ENCODE data around the gene MEIS1.

The MEIS1 gene

GRCh38 chr2:66445076-66445924, 10.4 kb downstream of the MEIS1 start:
- no peak for DNase-seq
- Mint-ChIP-seq H3K27ac (no peak overlapping the region), H3K4me1 (no peaks in the 10 kb centered on the region), H3K36me3 (no peaks in the 10 kb centered on the region), H3K9me3 (no peaks in the 10 kb centered on the region), H3K4me3 (no peak overlapping the region), H3K27me3 (peaks cover 50% of the 10 kb centered on the region)
- CTCF ChIA-PET, result no interaction called here

DNA sequence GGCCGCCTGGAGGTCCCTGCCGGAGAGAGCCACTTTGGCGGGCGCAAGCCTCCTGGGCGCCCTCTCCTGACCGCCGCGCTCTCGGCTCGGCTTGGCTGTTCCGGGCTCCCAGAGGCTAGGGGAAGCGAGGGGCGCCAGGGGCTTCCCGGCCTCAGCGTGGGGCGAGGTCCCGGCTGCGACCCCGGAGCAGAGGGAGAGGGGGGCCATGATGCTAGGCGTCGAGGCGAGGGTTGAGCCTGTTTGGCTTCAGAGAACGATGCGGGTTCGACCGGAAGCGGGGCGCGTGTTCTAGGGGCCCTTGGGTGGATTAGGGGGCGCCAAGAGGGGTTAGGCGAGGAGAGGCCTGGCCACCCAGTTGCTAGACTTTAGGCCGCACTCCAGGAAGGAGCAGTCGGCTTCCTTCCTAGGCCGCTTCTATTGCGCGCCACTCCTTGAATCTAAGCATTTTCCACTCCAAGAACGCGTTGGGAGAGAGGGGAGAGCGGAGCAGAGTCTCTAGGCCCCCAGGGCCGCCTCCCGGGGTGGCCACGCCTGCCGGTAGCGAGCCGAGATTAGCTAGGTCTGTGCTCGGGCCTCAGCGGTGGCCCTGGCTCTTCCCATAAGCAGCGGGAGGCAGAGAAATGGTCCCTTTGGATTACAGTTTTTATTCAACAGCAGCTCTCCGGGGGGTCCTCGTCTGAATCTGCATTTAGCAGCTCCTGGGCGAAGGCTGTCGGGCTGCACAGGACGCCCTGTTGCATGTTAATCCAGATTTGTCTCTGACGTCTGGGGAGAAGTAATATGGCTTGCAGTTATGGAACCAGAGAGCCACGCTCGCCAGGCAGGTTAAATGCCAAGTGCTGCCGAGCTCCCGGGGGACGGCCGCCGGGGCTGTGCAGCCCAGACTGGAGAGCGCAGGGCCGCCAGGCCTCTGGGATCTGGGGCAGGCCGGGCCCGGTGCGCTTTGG, 11.3 kb downstream of the MEIS1 start:
- no peak overlapping the region for H3K4me3 Mint-ChIP-seq
- H3K36me3 Mint-ChIP-seq, result no peaks in the 10 kb centered on the region
- H3K27ac Mint-ChIP-seq, result no peak overlapping the region
- H3K4me1 Mint-ChIP-seq, result no peaks in the 10 kb centered on the region
- CTCF ChIA-PET, result no interaction called here
- no peak for DNase-seq
- H3K27me3 Mint-ChIP-seq, result peaks cover 41% of the 10 kb centered on the region
- H3K9me3 Mint-ChIP-seq, result no peaks in the 10 kb centered on the region

- CTCF ChIA-PET, result no interaction called here
- H3K9me3 Mint-ChIP-seq, result no peaks in the 10 kb centered on the region
- peaks cover 34% of the 10 kb centered on the region for H3K27me3 Mint-ChIP-seq
- H3K27ac Mint-ChIP-seq, result no peak overlapping the region
- DNase-seq, result no peak
- H3K36me3 Mint-ChIP-seq, result no peaks in the 10 kb centered on the region
- H3K4me3 Mint-ChIP-seq, result no peak overlapping the region
- H3K4me1 Mint-ChIP-seq, result no peaks in the 10 kb centered on the region
These were observed 12.0 kb downstream of the MEIS1 start for GRCh38 chr2:66446941-66447340.

DNA sequence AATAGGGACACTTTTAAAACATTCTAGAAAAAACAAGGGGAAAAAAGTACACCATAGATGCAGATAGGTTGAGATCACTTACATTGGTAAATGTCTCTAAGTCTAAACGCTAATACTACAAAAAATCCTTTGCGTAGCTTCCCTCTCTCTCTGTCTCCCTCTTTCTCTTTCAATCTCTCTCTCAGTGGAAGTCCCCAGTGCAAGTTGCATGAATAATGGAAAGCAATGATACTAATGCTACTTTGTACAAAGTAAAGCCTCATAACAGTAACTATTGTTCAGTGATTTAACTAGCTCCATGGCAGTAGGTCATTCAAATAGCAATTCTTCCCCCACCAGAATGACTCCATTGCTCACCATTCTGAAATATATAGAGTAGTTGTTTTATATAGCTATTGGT, 12.8 kb downstream of the MEIS1 start:
- CTCF ChIA-PET, result no interaction called here
- peaks cover 34% of the 10 kb centered on the region for H3K27me3 Mint-ChIP-seq
- no peak overlapping the region for H3K27ac Mint-ChIP-seq
- no peak for DNase-seq
- H3K4me1 Mint-ChIP-seq, result no peaks in the 10 kb centered on the region
- no peak overlapping the region for H3K4me3 Mint-ChIP-seq
- no peaks in the 10 kb centered on the region for H3K36me3 Mint-ChIP-seq
- H3K9me3 Mint-ChIP-seq, result no peaks in the 10 kb centered on the region

DNA sequence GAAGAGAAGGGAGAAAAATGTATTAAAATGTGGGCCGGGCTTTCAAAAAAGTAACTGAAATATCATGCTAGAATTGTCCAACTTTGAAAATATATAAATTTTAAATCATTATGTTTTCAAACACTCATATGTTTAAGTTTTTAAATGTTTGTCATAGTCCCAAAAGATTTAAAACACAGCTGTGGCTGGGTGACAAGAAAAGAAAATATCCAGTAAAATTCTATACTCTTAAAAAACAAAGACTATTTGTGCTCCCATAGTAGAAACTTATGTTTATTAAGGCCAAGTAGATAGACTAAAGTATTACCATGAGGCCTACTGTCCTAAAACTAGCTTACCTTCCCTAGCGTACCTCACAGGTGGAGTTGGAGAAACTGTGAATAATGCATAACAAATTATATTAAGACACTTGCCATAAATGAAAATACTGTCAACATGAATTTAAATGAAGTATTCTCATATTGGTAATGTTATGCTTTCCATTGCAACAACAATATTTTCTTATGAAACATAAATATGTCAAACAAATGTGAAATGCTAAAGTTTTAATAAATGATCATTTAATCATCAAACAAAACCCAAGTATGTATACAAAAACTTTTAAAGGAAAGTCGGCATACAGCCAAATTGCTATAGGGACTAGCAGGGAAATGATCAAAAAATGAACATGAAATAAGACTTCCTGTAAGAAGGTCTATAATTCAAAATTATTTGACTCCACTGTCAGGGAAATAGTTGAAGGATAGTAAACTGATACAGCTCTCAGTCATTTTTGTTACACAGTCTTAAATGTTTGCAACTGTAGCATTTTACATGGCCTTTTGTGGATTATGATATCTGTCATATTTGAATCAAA, 13.4 kb downstream of the MEIS1 start:
- H3K4me3 Mint-ChIP-seq, result no peak overlapping the region
- no peaks in the 10 kb centered on the region for H3K9me3 Mint-ChIP-seq
- no peak overlapping the region for H3K27ac Mint-ChIP-seq
- CTCF ChIA-PET, result no interaction called here
- H3K27me3 Mint-ChIP-seq, result peaks cover 34% of the 10 kb centered on the region
- no peak for DNase-seq
- H3K36me3 Mint-ChIP-seq, result no peaks in the 10 kb centered on the region
- H3K4me1 Mint-ChIP-seq, result no peaks in the 10 kb centered on the region

- no peaks in the 10 kb centered on the region for H3K4me1 Mint-ChIP-seq
- H3K9me3 Mint-ChIP-seq, result no peaks in the 10 kb centered on the region
- no peaks in the 10 kb centered on the region for H3K27me3 Mint-ChIP-seq
- no peaks in the 10 kb centered on the region for H3K36me3 Mint-ChIP-seq
- H3K4me3 Mint-ChIP-seq, result no peak overlapping the region
- CTCF ChIA-PET, result no interaction called here
- no peak overlapping the region for H3K27ac Mint-ChIP-seq
- no peak for DNase-seq
These were observed 17.3 kb downstream of the MEIS1 start for GRCh38 chr2:66452214-66452613.

GRCh38 chr2:66452917-66453316, 18.0 kb downstream of the MEIS1 start:
- H3K4me3 Mint-ChIP-seq, result no peak overlapping the region
- no peak overlapping the region for H3K27ac Mint-ChIP-seq
- no peaks in the 10 kb centered on the region for H3K27me3 Mint-ChIP-seq
- no peaks in the 10 kb centered on the region for H3K4me1 Mint-ChIP-seq
- CTCF ChIA-PET, result no interaction called here
- no peaks in the 10 kb centered on the region for H3K9me3 Mint-ChIP-seq
- no peak for DNase-seq
- H3K36me3 Mint-ChIP-seq, result no peaks in the 10 kb centered on the region

DNA sequence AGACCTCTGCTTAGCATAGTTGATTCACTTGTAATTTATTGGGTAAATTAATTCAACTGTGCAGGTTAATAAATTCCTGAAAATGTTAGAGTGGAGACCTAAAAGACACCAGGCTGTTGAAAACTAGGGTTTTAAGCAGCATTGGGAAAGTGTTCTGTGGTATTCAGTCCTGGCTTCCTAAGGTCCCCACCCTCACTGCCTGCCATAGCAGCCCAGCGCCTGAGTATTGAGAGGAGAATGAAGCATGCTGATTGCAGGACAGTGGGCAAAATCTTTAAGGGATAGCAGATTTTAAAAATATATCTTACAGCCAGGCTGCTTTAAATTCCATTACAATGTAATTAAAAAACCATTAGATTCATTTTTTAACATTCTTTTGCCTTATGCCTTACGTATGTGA, 20.6 kb downstream of the MEIS1 start:
- no peaks in the 10 kb centered on the region for H3K9me3 Mint-ChIP-seq
- H3K4me1 Mint-ChIP-seq, result no peaks in the 10 kb centered on the region
- CTCF ChIA-PET, result no interaction called here
- H3K27me3 Mint-ChIP-seq, result no peaks in the 10 kb centered on the region
- H3K36me3 Mint-ChIP-seq, result no peaks in the 10 kb centered on the region
- no peak for DNase-seq
- no peak overlapping the region for H3K4me3 Mint-ChIP-seq
- no peak overlapping the region for H3K27ac Mint-ChIP-seq

GRCh38 chr2:66456183-66457041, 21.5 kb downstream of the MEIS1 start:
- no peak for DNase-seq
- CTCF ChIA-PET, result no interaction called here
- Mint-ChIP-seq H3K27ac (no peak overlapping the region), H3K36me3 (no peaks in the 10 kb centered on the region), H3K9me3 (no peaks in the 10 kb centered on the region), H3K4me1 (no peaks in the 10 kb centered on the region), H3K27me3 (no peaks in the 10 kb centered on the region), H3K4me3 (no peak overlapping the region)

DNA sequence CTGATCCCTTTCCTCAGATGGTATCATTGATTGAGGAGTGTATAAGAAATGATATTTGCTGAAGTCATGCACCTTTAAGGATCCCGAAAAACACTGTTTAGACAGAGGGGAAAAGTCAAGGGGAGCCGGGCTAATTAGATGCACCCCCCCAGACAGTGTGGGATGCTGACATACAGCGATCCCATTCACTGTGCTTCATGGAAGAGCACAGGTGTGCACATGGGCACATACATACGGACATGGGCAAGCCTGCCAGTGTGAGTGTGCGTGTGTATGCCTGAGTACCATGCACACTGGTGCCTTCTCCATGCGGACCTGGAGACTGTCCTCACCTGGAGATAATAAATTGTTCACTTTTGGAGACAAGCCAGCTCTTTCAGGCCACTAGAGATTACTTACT, 22.6 kb downstream of the MEIS1 start:
- no peak for DNase-seq
- Mint-ChIP-seq H3K27me3 (no peaks in the 10 kb centered on the region), H3K27ac (no peak overlapping the region), H3K36me3 (no peaks in the 10 kb centered on the region), H3K4me3 (no peak overlapping the region), H3K4me1 (no peaks in the 10 kb centered on the region), H3K9me3 (no peaks in the 10 kb centered on the region)
- CTCF ChIA-PET, result no interaction called here

- Mint-ChIP-seq H3K36me3 (no peaks in the 10 kb centered on the region), H3K27me3 (no peaks in the 10 kb centered on the region), H3K4me1 (no peaks in the 10 kb centered on the region), H3K27ac (no peak overlapping the region), H3K4me3 (no peak overlapping the region), H3K9me3 (no peaks in the 10 kb centered on the region)
- CTCF ChIA-PET, result no interaction called here
- no peak for DNase-seq
These were observed 25.1 kb downstream of the MEIS1 start for GRCh38 chr2:66460031-66460430.

GRCh38 chr2:66461001-66461663, 26.2 kb downstream of the MEIS1 start:
- Mint-ChIP-seq H3K36me3 (no peaks in the 10 kb centered on the region), H3K4me1 (no peaks in the 10 kb centered on the region), H3K27me3 (no peaks in the 10 kb centered on the region), H3K9me3 (no peaks in the 10 kb centered on the region), H3K4me3 (no peak overlapping the region), H3K27ac (no peak overlapping the region)
- DNase-seq, result no peak
- CTCF ChIA-PET, result no interaction called here

Data from activated naive CD4-positive, alpha-beta T cell treated with anti-CD3 and anti-CD28 coated beads, Interleukin-2, amount 10 ng/mL, durations not matched to agents 7 days and 5 days (primary cell).